SK-N-SH (cell line): ENCODE results near the gene FAT3.

Experiments
- CTCF ChIP-seq: fragments of 200-600 bp; sonication (generic); IDR thresholded peaks from 2 replicates; pipeline ENCODE4 v1.6.1; 2017; ENCODE audit warnings: antibody characterized with exemption, mild to moderate bottlenecking, moderate library complexity
- EZH2phosphoT487 ChIP-seq: fragments of 200-600 bp; sonication (generic); IDR thresholded peaks from 2 replicates; pipeline ENCODE4 v1.6.1; 2017; ENCODE audit warnings: low read depth, mixed run types, mild to moderate bottlenecking, antibody characterized with exemption, moderate library complexity, borderline replicate concordance
- MXI1 ChIP-seq: IDR thresholded peaks from 2 replicates; pipeline ENCODE4 v1.6.1; 2012; ENCODE audit warnings: mild to moderate bottlenecking, low read depth, low read length, improper control_type of control experiment
- NRF1 ChIP-seq: IDR thresholded peaks from 2 replicates; pipeline ENCODE4 v1.6.1; 2012; ENCODE audit warnings: low read depth, mild to moderate bottlenecking, low read length
- POLR2AphosphoS5 ChIP-seq: IDR thresholded peaks from 2 replicates; pipeline ENCODE4 v1.6.1; 2012; ENCODE audit warnings: low read depth, low read length
- RAD21 ChIP-seq: IDR thresholded peaks from 2 replicates; pipeline ENCODE4 v1.6.1; 2012; ENCODE audit warnings: mild to moderate bottlenecking, low read length
- REST ChIP-seq: IDR thresholded peaks from 2 replicates; pipeline ENCODE4 v1.6.1; 2012; ENCODE audit warnings: mild to moderate bottlenecking, low read depth, low read length, moderate library complexity
- SMC3 ChIP-seq: IDR thresholded peaks from 2 replicates; pipeline ENCODE4 v1.6.1; 2012; ENCODE audit warnings: low read depth, low read length, improper control_type of control experiment
- YY1 ChIP-seq: IDR thresholded peaks from 2 replicates; pipeline ENCODE4 v1.4.0; 2012; ENCODE audit warnings: low read depth, mild to moderate bottlenecking

- no peak for TF ChIP-seq YY1
- no peak for TF ChIP-seq CTCF
- no peak for TF ChIP-seq RAD21
- TF ChIP-seq NRF1, result no peak
- no peak for TF ChIP-seq REST
- TF ChIP-seq MXI1, result no peak
- no peak for TF ChIP-seq EZH2phosphoT487
- no peak for TF ChIP-seq SMC3
- no peak for TF ChIP-seq POLR2AphosphoS5
Observed at GRCh38 chr11:92226331-92227229, 2.0 kb downstream of the FAT3 start.
